Inflammatory macrophage treated with lipopolysaccharide for 1 hour (primary cell): Measurements from ENCODE around the gene PTPN1.

Experiments
- DNase-seq, 2 donors: peaks; one replicate each; pipeline ENCODE4 v3.0.0-alpha.2; 2020 to 2022

Gene PTPN1

DNA sequence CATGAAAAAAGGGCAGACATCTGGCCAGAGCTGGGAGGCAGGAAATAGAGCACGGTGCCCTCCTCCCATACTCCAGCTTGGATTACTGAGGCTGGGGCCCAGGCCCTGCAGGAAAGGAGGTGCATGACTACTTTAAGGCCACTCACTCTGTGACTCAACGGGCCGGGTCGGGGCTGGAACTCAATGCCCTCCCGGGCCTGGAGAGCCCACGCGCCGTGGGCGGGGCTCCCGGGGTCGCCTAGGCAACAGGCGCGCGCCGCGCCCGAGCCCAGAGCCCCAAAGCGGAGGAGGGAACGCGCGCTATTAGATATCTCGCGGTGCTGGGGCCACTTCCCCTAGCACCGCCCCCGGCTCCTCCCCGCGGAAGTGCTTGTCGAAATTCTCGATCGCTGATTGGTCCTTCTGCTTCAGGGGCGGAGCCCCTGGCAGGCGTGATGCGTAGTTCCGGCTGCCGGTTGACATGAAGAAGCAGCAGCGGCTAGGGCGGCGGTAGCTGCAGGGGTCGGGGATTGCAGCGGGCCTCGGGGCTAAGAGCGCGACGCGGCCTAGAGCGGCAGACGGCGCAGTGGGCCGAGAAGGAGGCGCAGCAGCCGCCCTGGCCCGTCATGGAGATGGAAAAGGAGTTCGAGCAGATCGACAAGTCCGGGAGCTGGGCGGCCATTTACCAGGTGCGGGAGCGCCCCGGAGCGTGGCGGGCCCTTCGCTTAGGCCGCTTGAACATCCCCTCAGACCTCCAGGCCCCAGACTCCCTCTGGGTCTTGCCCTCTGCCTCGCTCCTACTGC lies at the start of gene PTPN1:
Gene PTPN1, plus strand, starts transcription at position 461 of the 783 bp plus-strand sequence. Its CDS starts 145 bp downstream, at position 606.
- peak; percentile 99 for DNase-seq

GRCh38 chr20:50460608-50461267 lies 49.4 kb upstream of the PTPN1 start:
- peak; percentile 72 to 98 for DNase-seq

DNA sequence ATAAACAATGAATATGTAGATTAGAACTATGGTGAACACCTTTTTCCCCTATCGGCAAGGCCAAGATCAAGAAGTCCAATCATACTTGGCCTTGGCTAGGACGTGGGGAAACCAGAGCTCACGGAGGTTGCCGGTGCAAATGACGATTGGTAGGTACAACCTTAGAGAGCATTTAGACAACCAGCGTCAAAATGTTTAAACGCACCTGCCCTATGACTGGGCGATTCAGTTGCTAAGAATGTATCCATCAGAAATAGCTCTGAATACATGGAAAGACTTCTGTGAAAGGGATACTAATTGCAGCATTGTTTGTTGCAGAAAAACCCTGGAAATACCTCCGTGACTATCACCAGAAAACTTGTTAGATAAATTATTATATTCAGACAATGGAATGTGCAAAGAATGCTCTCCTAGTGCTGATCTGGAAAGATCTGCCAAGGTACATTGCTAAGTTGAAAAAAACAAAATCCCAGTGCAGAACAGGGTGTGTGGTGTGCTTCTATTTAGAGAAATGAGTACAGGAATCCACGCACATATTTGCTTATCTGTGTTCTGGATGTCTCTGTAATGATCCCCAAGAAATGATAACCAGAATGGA lies 48.0 kb upstream of the PTPN1 start:
- no peak for DNase-seq

GRCh38 chr20:50464026-50464724 lies 46.0 kb upstream of the PTPN1 start:
- peak in 1 of 2 donors; percentile 62 for DNase-seq

DNA sequence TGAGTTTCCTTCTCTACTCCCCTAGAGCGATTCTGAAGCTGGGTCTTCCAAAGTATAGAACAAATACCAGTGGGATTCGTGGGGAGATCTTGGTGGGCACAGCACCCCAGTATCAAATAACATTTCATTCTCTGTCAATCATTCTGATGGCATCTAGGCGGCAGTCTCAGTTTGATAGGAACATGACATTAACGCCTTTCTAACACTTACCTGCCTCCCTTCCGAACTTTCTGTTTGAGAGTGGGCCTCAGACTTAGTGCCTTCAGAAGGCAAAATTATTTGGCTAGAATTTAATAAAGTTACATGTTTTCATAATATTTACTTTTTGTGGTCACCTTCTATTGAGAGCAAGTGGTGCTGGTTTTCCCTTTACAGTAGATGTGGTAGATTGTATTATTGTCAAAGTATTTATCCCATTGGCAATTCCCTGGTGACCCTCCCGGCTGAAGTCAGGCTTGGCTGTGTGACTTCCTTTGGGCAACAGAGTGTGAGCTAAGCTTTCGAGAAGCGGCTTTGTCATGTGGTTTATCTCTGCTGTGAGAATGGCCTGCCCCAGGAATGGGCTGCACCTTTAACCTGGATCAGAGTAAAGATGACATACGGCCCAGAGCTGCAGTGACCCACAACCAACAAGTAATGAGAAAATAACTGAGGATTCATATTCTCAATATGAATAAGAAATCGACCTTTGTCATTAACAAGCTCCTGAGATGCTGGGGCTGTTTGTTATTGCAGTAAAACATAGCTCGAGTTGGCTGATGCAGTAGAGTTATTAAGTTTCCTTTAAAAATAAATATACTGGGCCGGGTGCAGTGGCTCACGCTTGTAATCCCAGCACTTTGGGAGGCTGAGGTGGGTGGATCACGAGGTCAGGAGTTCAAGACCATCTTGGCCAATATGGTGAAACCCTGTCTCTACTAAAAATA lies 45.2 kb upstream of the PTPN1 start:
- DNase-seq: no peak

DNA sequence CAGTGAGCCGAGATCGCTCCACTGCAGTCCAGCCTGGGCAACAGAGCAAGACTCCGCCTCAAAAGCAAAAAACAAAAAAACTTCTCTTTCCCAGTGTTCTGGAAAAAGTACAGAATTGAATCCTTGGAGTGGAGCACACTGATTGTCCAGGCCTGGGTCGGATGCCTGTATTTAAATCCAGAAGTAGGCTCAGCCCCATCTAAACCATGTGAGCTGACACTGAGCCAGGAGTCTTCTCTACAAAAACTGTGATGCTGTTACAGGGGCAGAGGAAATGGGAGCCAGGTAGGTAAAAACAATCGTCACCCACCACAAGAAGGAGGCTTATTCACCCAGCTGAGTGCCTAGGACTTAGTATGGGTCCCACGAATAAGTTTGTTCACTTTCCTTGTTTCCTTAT lies 43.0 kb upstream of the PTPN1 start:
- DNase-seq: no peak

DNA sequence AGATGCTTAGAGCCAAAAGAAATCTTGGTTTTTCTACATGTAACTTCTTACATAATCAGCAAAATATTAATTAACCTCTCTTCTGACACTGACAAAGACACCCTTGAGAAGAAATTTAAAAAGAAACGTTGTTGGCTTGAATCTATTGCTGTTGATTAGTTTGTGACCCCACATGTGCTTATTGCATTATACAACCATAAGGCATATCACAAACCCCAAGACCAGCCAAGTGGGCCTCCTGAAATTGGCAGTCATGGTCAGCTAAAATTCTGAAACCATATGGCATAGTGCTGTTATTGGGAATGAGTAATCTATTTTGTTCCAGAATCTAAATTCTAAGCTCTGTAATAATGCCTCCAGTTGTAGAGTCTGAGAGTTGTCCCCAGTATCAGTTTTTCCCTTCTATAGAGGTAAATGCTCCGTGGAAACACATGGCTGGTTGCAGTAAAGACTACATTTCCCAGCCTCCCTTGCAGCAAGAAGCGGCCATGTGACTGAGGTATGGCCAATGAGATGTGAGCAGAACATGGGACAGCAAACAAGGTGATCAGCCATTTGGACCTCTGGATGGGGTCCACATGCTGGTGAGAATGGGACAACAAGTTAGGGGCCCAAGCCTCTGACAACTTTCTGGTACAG lies 42.3 kb upstream of the PTPN1 start:
- DNase-seq: peak in 1 of 2 donors; percentile 25

GRCh38 chr20:50468378-50468798 lies 41.8 kb upstream of the PTPN1 start:
- no peak for DNase-seq

GRCh38 chr20:50469176-50469723 lies 40.9 kb upstream of the PTPN1 start:
- DNase-seq: no peak

DNA sequence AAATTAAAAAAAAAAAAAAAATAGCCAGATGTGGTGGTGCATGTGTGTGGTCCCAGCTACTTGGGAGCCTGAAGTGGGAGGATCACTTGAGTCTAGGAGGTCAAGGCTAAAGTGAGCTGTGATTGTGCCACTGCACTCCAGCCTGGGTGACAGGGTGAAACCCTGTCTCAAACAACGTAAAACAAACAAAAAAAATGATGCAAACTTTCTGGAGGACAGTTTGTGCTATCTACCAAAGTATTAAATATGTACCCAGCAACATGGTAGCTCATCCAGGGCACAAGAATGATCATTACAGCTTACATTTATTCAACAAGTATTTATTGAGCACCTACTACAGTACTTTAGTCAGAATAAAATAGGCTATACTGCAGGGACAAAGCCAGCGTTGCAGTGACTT lies 40.4 kb upstream of the PTPN1 start:
- no peak for DNase-seq

- DNase-seq: no peak
Measured at GRCh38 chr20:50470264-50470858, 39.8 kb upstream of the PTPN1 start.

DNA sequence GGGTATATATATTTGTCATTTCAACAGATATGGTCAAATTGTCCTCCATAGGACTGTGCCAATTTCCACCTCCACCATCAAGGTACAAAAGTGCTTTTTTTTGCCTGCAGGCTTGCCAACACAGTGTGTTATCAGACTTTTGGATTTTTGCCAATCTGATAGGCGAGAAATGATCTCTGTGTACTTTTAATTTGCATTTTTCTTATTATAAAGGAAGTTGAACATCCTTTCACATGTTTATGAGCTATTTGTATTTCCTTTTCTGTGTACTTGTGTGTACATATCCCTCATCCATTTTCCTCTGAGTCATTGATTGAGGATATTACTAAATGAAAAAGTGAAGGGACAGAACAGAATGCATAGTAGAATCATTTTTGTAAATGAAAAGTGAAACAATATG lies 39.0 kb upstream of the PTPN1 start:
- peak; percentile 24 to 48 for DNase-seq

GRCh38 chr20:50472693-50473664 lies 37.2 kb upstream of the PTPN1 start:
- DNase-seq: peak; percentile 70 to 81

GRCh38 chr20:50474356-50474755 lies 35.8 kb upstream of the PTPN1 start:
- peak in 1 of 2 donors; percentile 34 for DNase-seq

- peak in 1 of 2 donors; percentile 47 for DNase-seq
Measured at GRCh38 chr20:50475681-50476292, 34.4 kb upstream of the PTPN1 start.

GRCh38 chr20:50477239-50477872 lies 32.8 kb upstream of the PTPN1 start:
- DNase-seq: peak in 1 of 2 donors; percentile 35

- DNase-seq: peak; percentile 87 to 91
Measured at GRCh38 chr20:50478162-50478990, 31.8 kb upstream of the PTPN1 start.

- DNase-seq: no peak
Measured at GRCh38 chr20:50481741-50482140, 28.4 kb upstream of the PTPN1 start.
